ENCODE results near the gene ADSS1. TPM values are rescaled to one million over a fixed set of nuclear protein-coding genes. Genes with fewer than 3 reads are reported as not detected.
A peak's percentile ranks its signal among the peaks of the same experiment; 100 is the strongest.

Gene ADSS1
- total RNA-seq, 1 donor: 4.3 TPM

DNA sequence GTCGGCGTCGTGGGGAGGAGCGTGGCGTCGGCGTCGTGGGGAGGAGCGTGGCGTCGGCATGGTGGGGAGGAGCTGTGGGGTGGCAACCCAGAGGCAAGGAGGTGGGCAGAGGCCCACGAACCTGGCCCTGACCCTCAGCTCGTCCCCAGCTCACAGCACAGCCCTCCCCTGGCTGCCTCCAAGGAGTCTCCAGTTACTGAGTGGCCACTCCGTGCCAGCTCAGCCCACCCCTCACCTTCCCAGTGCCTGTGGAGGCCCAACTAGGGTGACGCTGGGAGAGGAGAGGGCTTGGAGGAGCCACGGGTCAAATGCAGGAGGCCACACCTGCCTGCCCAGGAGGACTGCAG lies 5.8 kb downstream of the ADSS1 start:
- H3K4me3 ChIP-seq (ENCODE audit: insufficient read depth, low read length): no peak overlapping the region
- no peak overlapping the region for H3K27ac ChIP-seq (ENCODE audit: low read depth, low read length)
- TF ChIP-seq, protein P1, sequence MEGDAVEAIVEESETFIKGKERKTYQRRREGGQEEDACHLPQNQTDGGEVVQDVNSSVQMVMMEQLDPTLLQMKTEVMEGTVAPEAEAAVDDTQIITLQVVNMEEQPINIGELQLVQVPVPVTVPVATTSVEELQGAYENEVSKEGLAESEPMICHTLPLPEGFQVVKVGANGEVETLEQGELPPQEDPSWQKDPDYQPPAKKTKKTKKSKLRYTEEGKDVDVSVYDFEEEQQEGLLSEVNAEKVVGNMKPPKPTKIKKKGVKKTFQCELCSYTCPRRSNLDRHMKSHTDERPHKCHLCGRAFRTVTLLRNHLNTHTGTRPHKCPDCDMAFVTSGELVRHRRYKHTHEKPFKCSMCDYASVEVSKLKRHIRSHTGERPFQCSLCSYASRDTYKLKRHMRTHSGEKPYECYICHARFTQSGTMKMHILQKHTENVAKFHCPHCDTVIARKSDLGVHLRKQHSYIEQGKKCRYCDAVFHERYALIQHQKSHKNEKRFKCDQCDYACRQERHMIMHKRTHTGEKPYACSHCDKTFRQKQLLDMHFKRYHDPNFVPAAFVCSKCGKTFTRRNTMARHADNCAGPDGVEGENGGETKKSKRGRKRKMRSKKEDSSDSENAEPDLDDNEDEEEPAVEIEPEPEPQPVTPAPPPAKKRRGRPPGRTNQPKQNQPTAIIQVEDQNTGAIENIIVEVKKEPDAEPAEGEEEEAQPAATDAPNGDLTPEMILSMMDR (IDR thresholded peaks at IDR 0.05; ENCODE audit: extremely low read depth, low read depth, low read length): no peak
- peaks cover 3% of the 10 kb centered on the region for H3K4me1 ChIP-seq (ENCODE audit: insufficient read depth, low read length)
- peaks cover 4% of the 10 kb centered on the region for H4K20me1 ChIP-seq (ENCODE audit: insufficient read depth, low read length)
- H3K36me3 ChIP-seq (ENCODE audit: insufficient read depth, low read length): no peaks in the 10 kb centered on the region
- H3K4me2 ChIP-seq (ENCODE audit: insufficient read depth, low read length): no peak overlapping the region
- H3K27me3 ChIP-seq (ENCODE audit: insufficient read depth, low read length): no peaks in the 10 kb centered on the region
- no peaks in the 10 kb centered on the region for H3K79me2 ChIP-seq (ENCODE audit: insufficient read depth, low read length)
- no peaks in the 10 kb centered on the region for H3K9me3 ChIP-seq (ENCODE audit: low read depth, low read length)
- no peak overlapping the region for H2AFZ ChIP-seq (ENCODE audit: low read length)
- DNase-seq (ENCODE audit: insufficient read length, low spot score, missing footprints): no peak

DNA sequence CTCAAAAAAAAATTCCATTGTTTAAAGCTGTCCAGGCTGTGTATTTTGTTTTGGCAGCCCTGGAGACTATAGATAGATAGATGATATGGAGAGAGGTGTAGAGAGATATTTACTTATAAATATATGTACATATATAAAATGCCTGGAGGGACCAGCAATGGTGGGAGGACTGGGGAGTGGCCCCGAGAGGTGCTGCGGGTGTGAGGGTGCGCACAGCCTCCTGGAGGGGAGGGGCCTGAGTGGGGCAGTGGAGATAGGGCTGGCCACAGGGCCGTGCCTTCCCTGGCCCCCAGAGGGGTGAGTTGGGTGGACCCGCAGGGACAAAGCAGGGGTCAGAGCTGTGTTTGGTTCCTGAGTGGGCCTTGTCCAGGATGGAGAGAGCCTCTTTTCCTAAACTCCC lies 6.5 kb downstream of the ADSS1 start:
- DNase-seq (ENCODE audit: insufficient read length, low spot score, missing footprints): no peak
- TF ChIP-seq, protein P1 (IDR thresholded peaks at IDR 0.05; ENCODE audit: extremely low read depth, low read depth, low read length): no peak
- Histone ChIP-seq H3K79me2 (ENCODE audit: insufficient read depth, low read length) (no peaks in the 10 kb centered on the region), H4K20me1 (ENCODE audit: insufficient read depth, low read length) (no peaks in the 10 kb centered on the region), H3K4me2 (ENCODE audit: insufficient read depth, low read length) (no peak overlapping the region), H3K4me3 (ENCODE audit: insufficient read depth, low read length) (no peak overlapping the region), H3K9me3 (ENCODE audit: low read depth, low read length) (no peaks in the 10 kb centered on the region), H3K36me3 (ENCODE audit: insufficient read depth, low read length) (no peaks in the 10 kb centered on the region), H3K4me1 (ENCODE audit: insufficient read depth, low read length) (no peaks in the 10 kb centered on the region), H3K27me3 (ENCODE audit: insufficient read depth, low read length) (no peaks in the 10 kb centered on the region), H3K27ac (ENCODE audit: low read depth, low read length) (no peak overlapping the region), H2AFZ (ENCODE audit: low read length) (no peak overlapping the region)

DNA sequence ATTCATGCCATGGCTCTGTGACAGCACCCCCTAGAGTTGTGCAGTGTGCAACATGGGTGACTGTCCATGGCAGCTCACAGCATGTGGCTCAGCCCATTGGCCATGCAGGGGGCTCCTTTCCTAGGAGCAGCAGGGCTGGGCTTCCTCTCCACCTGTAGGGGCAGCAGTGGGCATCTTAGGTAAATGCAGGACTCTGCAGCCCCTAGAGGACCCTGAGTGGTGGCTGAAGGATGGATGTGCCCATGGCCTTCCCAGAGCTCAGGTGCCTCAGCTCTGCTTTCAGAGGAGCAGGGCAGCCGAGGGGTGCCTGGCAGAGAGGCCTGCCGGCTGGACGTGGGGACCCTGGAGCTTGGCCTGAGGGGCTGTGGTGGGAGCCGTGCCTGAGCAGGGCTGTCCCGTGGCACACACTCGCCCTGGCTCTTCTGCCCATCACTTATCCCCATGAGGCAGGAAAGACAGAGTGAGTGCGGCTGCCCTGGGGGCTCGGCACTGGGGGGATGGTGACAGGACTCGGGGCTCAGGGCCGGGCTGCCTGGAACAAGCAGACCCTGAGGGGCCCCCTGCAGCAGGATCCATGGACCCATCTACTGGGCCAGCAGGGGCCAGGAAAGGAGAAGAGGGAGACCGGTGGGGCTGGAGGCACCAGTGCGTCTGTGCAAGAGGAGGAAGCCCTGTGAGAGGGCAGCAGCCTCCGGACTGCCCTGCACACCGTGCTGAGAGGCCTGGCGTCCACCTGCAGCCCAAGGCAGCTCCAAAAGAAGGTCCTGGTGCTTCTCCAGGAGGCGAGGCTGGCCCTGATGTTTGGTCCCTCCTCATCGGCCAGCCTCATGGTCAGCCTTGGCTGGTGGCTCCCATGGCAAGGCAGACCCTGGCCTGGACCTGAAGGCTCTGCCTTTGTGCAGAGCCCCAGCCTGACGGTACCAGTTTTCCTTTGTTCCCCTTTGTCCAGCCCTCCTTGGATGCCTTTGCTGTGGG lies 7.6 kb downstream of the ADSS1 start:
- no peak overlapping the region for H3K4me2 ChIP-seq (ENCODE audit: insufficient read depth, low read length)
- H2AFZ ChIP-seq (ENCODE audit: low read length): no peak overlapping the region
- no peaks in the 10 kb centered on the region for H3K9me3 ChIP-seq (ENCODE audit: low read depth, low read length)
- no peaks in the 10 kb centered on the region for H3K36me3 ChIP-seq (ENCODE audit: insufficient read depth, low read length)
- no peaks in the 10 kb centered on the region for H3K27me3 ChIP-seq (ENCODE audit: insufficient read depth, low read length)
- H4K20me1 ChIP-seq (ENCODE audit: insufficient read depth, low read length): no peaks in the 10 kb centered on the region
- peaks cover 10% of the 10 kb centered on the region for H3K4me1 ChIP-seq (ENCODE audit: insufficient read depth, low read length)
- H3K27ac ChIP-seq (ENCODE audit: low read depth, low read length): no peak overlapping the region
- TF ChIP-seq, protein P1 (IDR thresholded peaks at IDR 0.05; ENCODE audit: extremely low read depth, low read depth, low read length): peak; percentile 34
- no peaks in the 10 kb centered on the region for H3K79me2 ChIP-seq (ENCODE audit: insufficient read depth, low read length)
- no peak overlapping the region for H3K4me3 ChIP-seq (ENCODE audit: insufficient read depth, low read length)
- DNase-seq (ENCODE audit: insufficient read length, low spot score, missing footprints): peak; percentile 88

DNA sequence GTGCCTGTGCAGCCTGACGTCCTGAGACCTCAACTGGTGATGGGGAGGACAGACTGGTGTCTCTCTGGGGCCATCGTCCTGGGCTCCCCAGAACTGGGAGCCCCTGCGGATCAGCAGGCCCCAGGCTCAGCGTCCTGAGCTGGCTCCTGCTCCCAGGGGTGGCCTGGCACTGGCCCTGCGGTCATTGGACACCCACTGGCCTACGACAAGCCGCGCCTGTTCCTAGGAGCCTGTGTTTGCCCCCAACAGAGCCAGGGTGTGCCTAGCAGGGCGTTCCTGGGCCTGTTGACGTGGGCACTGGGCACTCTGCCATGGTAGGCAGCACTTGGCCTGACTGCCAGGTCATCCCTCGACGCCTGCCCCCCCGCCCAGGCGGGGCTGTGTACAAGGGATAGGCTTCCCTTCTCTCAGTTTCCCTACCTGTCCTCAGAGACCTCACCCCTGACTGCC lies 8.4 kb downstream of the ADSS1 start:
- H3K4me3 ChIP-seq (ENCODE audit: insufficient read depth, low read length): no peak overlapping the region
- H3K4me1 ChIP-seq (ENCODE audit: insufficient read depth, low read length): peaks cover 10% of the 10 kb centered on the region
- H2AFZ ChIP-seq (ENCODE audit: low read length): no peak overlapping the region
- no peaks in the 10 kb centered on the region for H3K27me3 ChIP-seq (ENCODE audit: insufficient read depth, low read length)
- TF ChIP-seq, protein P1 (IDR thresholded peaks at IDR 0.05; ENCODE audit: extremely low read depth, low read depth, low read length): no peak
- H3K27ac ChIP-seq (ENCODE audit: low read depth, low read length): no peak overlapping the region
- DNase-seq (ENCODE audit: insufficient read length, low spot score, missing footprints): peak; percentile 89
- no peaks in the 10 kb centered on the region for H3K9me3 ChIP-seq (ENCODE audit: low read depth, low read length)
- H3K4me2 ChIP-seq (ENCODE audit: insufficient read depth, low read length): no peak overlapping the region
- H3K36me3 ChIP-seq (ENCODE audit: insufficient read depth, low read length): no peaks in the 10 kb centered on the region
- no peaks in the 10 kb centered on the region for H4K20me1 ChIP-seq (ENCODE audit: insufficient read depth, low read length)
- H3K79me2 ChIP-seq (ENCODE audit: insufficient read depth, low read length): no peaks in the 10 kb centered on the region
